Naive thymus-derived CD4-positive, alpha-beta T cell (primary cell): ENCODE results near the gene CGNL1. TPM values are rescaled to one million over a fixed set of nuclear protein-coding genes. Genes with fewer than 3 reads are reported as not detected.

Experiments
- ATAC-seq: fragments of 150-1000 bp; cut with Tn5 transposase; 2 replicates; pipeline ENCODE4 v1.10.0; 2021; ENCODE audit warnings: mild to moderate bottlenecking, moderate library complexity
- CTCF ChIA-PET: fragments of 350-600 bp; sonication (Branson Sonifier 250); formaldehyde crosslinking; loops from one replicate; lab custom pipeline; 2021; ENCODE audit warnings: antibody characterized with exemption; lab: Charles Lee
- POLR2A ChIA-PET: fragments of 350-600 bp; sonication (Branson Sonifier 250); formaldehyde crosslinking; loops from one replicate; lab custom pipeline; 2021; ENCODE audit warnings: antibody characterized with exemption, inconsistent platforms; lab: Charles Lee
- DNase-seq, 9 donors: peaks; one replicate each; pipeline versions ENCODE4 v3.0.0 to v3.0.0-alpha.2; 2020 to 2022; ENCODE audit warnings: mixed read lengths in 1 of 9
- H3K27ac ChIP-seq: one replicate; pipeline ENCODE4 v1.7.0; 2013; ENCODE audit warnings: mild to moderate bottlenecking, low read depth, low read length, moderate library complexity
- H3K27me3 ChIP-seq, 2 donors: one replicate each; pipeline ENCODE4 v1.7.0; 2013; ENCODE audit warnings: low read length in 2 of 2, mild to moderate bottlenecking in 2 of 2, moderate library complexity in 2 of 2; ENCODE audit not compliant: control insufficient read depth in 2 of 2, insufficient read depth in 2 of 2
- H3K36me3 ChIP-seq, 3 experiments: 1 replicate in 2 of 3; 2 replicates in 1 of 3; pipeline ENCODE4 v1.7.0; 2013; ENCODE audit warnings: low read length in 3 of 3, mild to moderate bottlenecking in 3 of 3, moderate library complexity in 1 of 3; ENCODE audit not compliant: insufficient read depth in 3 of 3, control insufficient read depth in 2 of 3
- H3K4me1 ChIP-seq, 2 donors: one replicate each; pipeline ENCODE4 v1.7.0; 2013; ENCODE audit warnings: low read length in 2 of 2, mild to moderate bottlenecking in 2 of 2, moderate library complexity in 1 of 2; ENCODE audit not compliant: control insufficient read depth in 2 of 2, insufficient read depth in 2 of 2
- H3K4me3 ChIP-seq: 2 replicates; pipeline ENCODE4 v1.7.0; 2013; ENCODE audit warnings: mild to moderate bottlenecking, low read length
- H3K9me3 ChIP-seq, 3 experiments: 1 replicate in 2 of 3; 2 replicates in 1 of 3; pipeline ENCODE4 v1.7.0; 2013; ENCODE audit warnings: low read length in 3 of 3; ENCODE audit not compliant: control insufficient read depth in 2 of 3
- H3K27ac Mint-ChIP-seq, 9 donors: one replicate each; pipeline ENCODE4 v1.8.0; 2020 to 2022; ENCODE audit warnings: mixed read lengths in 9 of 9, mild to moderate bottlenecking in 8 of 9, moderate library complexity in 5 of 9, inconsistent platforms in 2 of 9
- H3K27me3 Mint-ChIP-seq, 5 donors: one replicate each; pipeline ENCODE4 v1.8.0; 2021 to 2022; ENCODE audit warnings: mixed read lengths in 5 of 5, mild to moderate bottlenecking in 1 of 5
- H3K36me3 Mint-ChIP-seq, 5 donors: one replicate each; pipeline ENCODE4 v1.8.0; 2020 to 2022; ENCODE audit warnings: mixed read lengths in 5 of 5, mild to moderate bottlenecking in 3 of 5, inconsistent platforms in 1 of 5
- H3K4me1 Mint-ChIP-seq, 7 donors: one replicate each; pipeline ENCODE4 v1.8.0; 2020 to 2022; ENCODE audit warnings: mixed read lengths in 7 of 7, mild to moderate bottlenecking in 3 of 7, inconsistent platforms in 1 of 7
- H3K4me3 Mint-ChIP-seq, 10 donors: one replicate each; pipeline ENCODE4 v1.8.0; 2020 to 2022; ENCODE audit warnings: mild to moderate bottlenecking in 10 of 10, mixed read lengths in 10 of 10, moderate library complexity in 6 of 10, inconsistent platforms in 2 of 10
- H3K9me3 Mint-ChIP-seq, 11 donors: one replicate each; pipeline ENCODE4 v1.8.0; 2020 to 2022; ENCODE audit warnings: mixed read lengths in 11 of 11, mild to moderate bottlenecking in 4 of 11, inconsistent platforms in 1 of 11, moderate library complexity in 1 of 11
- intact Hi-C, 2 donors: fragments of 100-400 bp; cut with micrococcal nuclease; formaldehyde crosslinking; loops; one replicate each; pipeline ENCODE4 v1.15.1; 2023
- polyA plus RNA-seq, 2 donors: library from polyadenylated mRNA; unstranded; fragments of 300-500 nt; fragmentation: Illumina TruSeq; gene quantifications; one replicate each; pipeline ENCODE4 v1.2.3, GENCODE V29; 2021
- total RNA-seq, 6 experiments: library from RNA in 5 of 6; stranded (reverse) in 5 of 6; gene quantifications; 1 replicate in 5 of 6; 2 replicates in 1 of 6; pipeline ENCODE4 v1.2.3 and lab custom pipeline; 2021 to 2026

Gene CGNL1
- total and polyA plus RNA-seq, 7 experiments from 2014 or later = not detected

- no peak overlapping the region for H3K4me3 ChIP-seq
- Mint-ChIP-seq H3K27me3 (peaks cover 30 to 50% (median 45%) of the 10 kb centered on the region in 5 donors), H3K27ac (no peak overlapping the region), H3K9me3 (peaks cover 0 to 6% (median 0%) of the 10 kb centered on the region in 11 donors), H3K36me3 (peaks cover 0 to 4% (median 0%) of the 10 kb centered on the region in 5 donors), H3K4me1 (peaks cover 6 to 14% (median 11%) of the 10 kb centered on the region in 7 donors), H3K4me3 (no peak overlapping the region)
- DNase-seq (no peak), ATAC-seq (no peak)
- H3K27me3 ChIP-seq = peaks cover 0 to 15% of the 10 kb centered on the region in 2 donors
- POLR2A ChIA-PET = no interaction called here
- CTCF ChIA-PET = no interaction called here
- H3K4me1 ChIP-seq = no peaks in the 10 kb centered on the region
- H3K36me3 ChIP-seq = no peaks in the 10 kb centered on the region
- intact Hi-C loops = no loop called here
- no peaks in the 10 kb centered on the region for H3K9me3 ChIP-seq
- H3K27ac ChIP-seq = no peak overlapping the region
Observed at GRCh38 chr15:57373251-57373881, 2.9 kb upstream of the CGNL1 start.

- ATAC-seq = no peak
- H3K36me3 ChIP-seq = no peaks in the 10 kb centered on the region
- intact Hi-C loops = no loop called here
- Mint-ChIP-seq H3K27ac (no peak overlapping the region), H3K36me3 (peaks cover 0 to 4% (median 0%) of the 10 kb centered on the region in 5 donors), H3K4me1 (peaks cover 6 to 14% (median 11%) of the 10 kb centered on the region in 7 donors), H3K4me3 (no peak overlapping the region), H3K27me3 (peaks cover 34 to 55% (median 48%) of the 10 kb centered on the region in 5 donors), H3K9me3 (peaks cover 0 to 6% (median 0%) of the 10 kb centered on the region in 11 donors)
- no peaks in the 10 kb centered on the region for H3K9me3 ChIP-seq
- DNase-seq = no peak
- POLR2A ChIA-PET = no interaction called here
- no peak overlapping the region for H3K27ac ChIP-seq
- H3K27me3 ChIP-seq = peaks cover 0 to 15% of the 10 kb centered on the region in 2 donors
- CTCF ChIA-PET = no interaction called here
- no peaks in the 10 kb centered on the region for H3K4me1 ChIP-seq
- H3K4me3 ChIP-seq = no peak overlapping the region
Observed at GRCh38 chr15:57373882-57374276, 2.4 kb upstream of the CGNL1 start.

GRCh38 chr15:57376696-57377477 lies 582 bp downstream of the CGNL1 start:
- Mint-ChIP-seq H3K36me3 (peaks cover 0 to 4% (median 0%) of the 10 kb centered on the region in 5 donors), H3K27ac (no peak overlapping the region), H3K27me3 (peaks cover 43 to 70% (median 61%) of the 10 kb centered on the region in 5 donors), H3K9me3 (peaks cover 0 to 8% (median 0%) of the 10 kb centered on the region in 11 donors), H3K4me1 (peaks cover 6 to 14% (median 11%) of the 10 kb centered on the region in 7 donors), H3K4me3 (peak overlapping the region; percentile 27 to 72 (median 60))
- intact Hi-C loops = no loop called here
- no peak for ATAC-seq
- DNase-seq = no peak
- ChIA-PET CTCF (no interaction called here), POLR2A (no interaction called here)
- Histone ChIP-seq H3K27me3 (peaks cover 0 to 15% of the 10 kb centered on the region in 2 donors), H3K4me1 (no peaks in the 10 kb centered on the region), H3K4me3 (no peak overlapping the region), H3K27ac (no peak overlapping the region), H3K36me3 (no peaks in the 10 kb centered on the region), H3K9me3 (no peaks in the 10 kb centered on the region)

GRCh38 chr15:57377478-57377847 lies 1.2 kb downstream of the CGNL1 start:
- POLR2A ChIA-PET = no interaction called here
- peaks cover 0 to 8% (median 0%) of the 10 kb centered on the region in 11 donors for H3K9me3 Mint-ChIP-seq
- peaks cover 6 to 14% (median 11%) of the 10 kb centered on the region in 7 donors for H3K4me1 Mint-ChIP-seq
- H3K9me3 ChIP-seq = no peaks in the 10 kb centered on the region
- H3K4me3 Mint-ChIP-seq = peak overlapping the region in 7 of 10 donors; percentile 8 to 68 (median 60)
- no peaks in the 10 kb centered on the region for H3K36me3 ChIP-seq
- no peak overlapping the region for H3K27ac Mint-ChIP-seq
- CTCF ChIA-PET = no interaction called here
- no peak overlapping the region for H3K4me3 ChIP-seq
- DNase-seq = no peak
- ATAC-seq = no peak
- no peak overlapping the region for H3K27ac ChIP-seq
- no peaks in the 10 kb centered on the region for H3K4me1 ChIP-seq
- H3K27me3 ChIP-seq = peaks cover 0 to 15% of the 10 kb centered on the region in 2 donors
- intact Hi-C loops = no loop called here
- H3K36me3 Mint-ChIP-seq = peaks cover 0 to 4% (median 0%) of the 10 kb centered on the region in 5 donors
- H3K27me3 Mint-ChIP-seq = peaks cover 45 to 66% (median 60%) of the 10 kb centered on the region in 5 donors

GRCh38 chr15:57379487-57379886 lies 3.2 kb downstream of the CGNL1 start:
- CTCF ChIA-PET = no interaction called here
- H3K27ac ChIP-seq = no peak overlapping the region
- H3K9me3 Mint-ChIP-seq = peaks cover 0 to 8% (median 0%) of the 10 kb centered on the region in 11 donors

GRCh38 chr15:57380854-57381253 lies 4.5 kb downstream of the CGNL1 start:
- Mint-ChIP-seq H3K9me3 (peaks cover 0 to 2% (median 0%) of the 10 kb centered on the region in 11 donors), H3K4me1 (peaks cover 5 to 12% (median 10%) of the 10 kb centered on the region in 7 donors), H3K27ac (no peak overlapping the region), H3K4me3 (no peak overlapping the region), H3K27me3 (peaks cover 30 to 42% (median 38%) of the 10 kb centered on the region in 5 donors), H3K36me3 (no peaks in the 10 kb centered on the region)
- intact Hi-C loops = no loop called here
- H3K36me3 ChIP-seq = no peaks in the 10 kb centered on the region
- no peaks in the 10 kb centered on the region for H3K4me1 ChIP-seq
- DNase-seq (no peak), ATAC-seq (no peak)
- H3K4me3 ChIP-seq = no peak overlapping the region
- ChIA-PET CTCF (no interaction called here), POLR2A (no interaction called here)
- H3K27ac ChIP-seq = no peak overlapping the region
- H3K27me3 ChIP-seq = peaks cover 0 to 7% of the 10 kb centered on the region in 2 donors
- no peaks in the 10 kb centered on the region for H3K9me3 ChIP-seq

More at GRCh38 chr15:57379487-57379886, 3.2 kb downstream of the CGNL1 start:
- no peak for DNase-seq
- Mint-ChIP-seq H3K4me1 (peaks cover 6 to 14% (median 11%) of the 10 kb centered on the region in 7 donors), H3K27me3 (peaks cover 42 to 51% (median 49%) of the 10 kb centered on the region in 5 donors), H3K27ac (no peak overlapping the region), H3K36me3 (peaks cover 0 to 4% (median 0%) of the 10 kb centered on the region in 5 donors), H3K4me3 (no peak overlapping the region)
- Histone ChIP-seq H3K9me3 (no peaks in the 10 kb centered on the region), H3K27me3 (peaks cover 0 to 15% of the 10 kb centered on the region in 2 donors), H3K4me1 (no peaks in the 10 kb centered on the region), H3K4me3 (no peak overlapping the region), H3K36me3 (no peaks in the 10 kb centered on the region)
- POLR2A ChIA-PET = no interaction called here
- ATAC-seq = no peak
- intact Hi-C loops = no loop called here
